Stimulated activated CD8-positive, alpha-beta memory T cell treated with anti-CD3 and anti-CD28 coated beads, Interleukin-12 subunit alpha, Interleukin-12 subunit beta, amount 100 ng/mL, for 4 hours (primary cell): ENCODE data around the gene NANOGP8.
"Not testable (repeated sequence)": the region's sequence is repeated elsewhere in the genome, so short reads cannot be mapped to it uniquely, and the experiment has no call there.

ENCODE experiments used
- DNase-seq: peaks from one replicate; pipeline ENCODE4 v3.0.0-alpha.2; 2020; ENCODE audit warnings: low read depth

NANOGP8 gene

DNA sequence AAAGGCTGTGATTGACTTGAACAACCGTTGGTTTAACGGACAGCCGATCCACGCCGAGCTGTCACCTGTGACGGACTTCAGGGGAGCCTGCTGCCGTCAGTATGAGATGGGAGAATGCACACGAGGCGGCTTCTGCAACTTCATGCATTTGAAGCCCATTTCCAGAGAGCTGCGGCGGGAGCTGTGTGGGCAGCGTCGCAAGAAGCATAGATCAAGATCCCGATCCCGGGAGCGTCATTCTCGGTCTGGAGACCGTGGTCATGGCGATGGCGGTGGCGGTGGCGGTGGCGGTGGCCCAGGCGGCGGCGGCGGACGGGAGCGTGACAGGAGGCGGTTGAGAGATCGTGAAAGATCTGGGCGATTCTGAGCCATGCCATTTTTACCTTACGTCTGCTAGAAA lies 7.8 kb upstream of the NANOGP8 start:
- DNase-seq, result no peak

DNA sequence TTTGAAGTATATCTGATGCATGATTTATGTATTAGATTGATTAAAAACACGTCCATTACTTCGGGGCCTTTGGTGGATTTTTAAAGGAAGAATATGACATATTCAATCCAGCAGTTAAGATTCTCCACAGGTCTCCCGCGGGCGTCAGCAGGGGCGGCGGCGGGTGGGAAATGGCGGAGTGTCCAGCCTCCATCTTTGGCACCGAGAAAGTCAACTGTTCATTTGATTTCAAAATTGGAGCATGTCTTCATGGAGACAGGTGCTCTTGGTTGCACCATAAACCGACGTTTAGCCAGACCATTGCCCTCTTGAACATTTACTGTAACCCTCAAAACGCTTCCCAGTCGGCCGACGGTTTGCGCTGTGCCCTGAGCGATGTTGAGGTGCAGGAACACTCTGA lies 7.2 kb upstream of the NANOGP8 start:
- DNase-seq, result no peak

DNA sequence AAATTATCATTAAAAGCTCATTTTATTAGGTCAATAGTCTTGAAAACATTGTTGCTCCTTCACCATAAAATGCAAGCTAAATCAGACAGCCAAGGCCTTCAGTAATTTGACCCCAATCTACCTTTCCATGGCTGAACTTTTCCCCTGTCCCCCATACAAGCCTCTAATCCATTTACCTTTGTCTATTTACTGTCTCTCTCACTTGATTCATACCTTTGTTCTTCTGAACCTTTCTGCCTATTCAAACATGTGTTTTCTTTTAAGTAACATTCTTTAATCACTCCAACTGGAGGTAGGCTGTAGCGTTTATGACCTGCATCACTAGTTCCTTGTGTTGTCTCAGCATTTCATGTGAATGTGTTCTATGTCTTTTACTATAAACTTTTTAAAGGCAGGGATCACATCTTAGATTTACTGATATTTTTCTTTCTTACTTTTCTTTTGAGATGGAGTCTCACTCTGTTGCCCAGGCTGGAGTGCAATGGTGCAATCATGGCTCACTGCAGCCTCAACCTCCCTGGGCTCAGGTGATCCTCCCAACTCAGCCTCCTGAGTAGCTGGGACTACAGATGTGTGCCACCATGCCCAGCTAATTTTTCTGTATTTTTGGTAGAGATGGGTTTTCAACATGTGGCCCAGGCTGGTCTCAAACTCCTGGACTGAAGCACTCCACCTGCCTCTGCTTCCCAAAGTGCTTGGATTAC lies 5.2 kb upstream of the NANOGP8 start:
- no peak for DNase-seq

DNA sequence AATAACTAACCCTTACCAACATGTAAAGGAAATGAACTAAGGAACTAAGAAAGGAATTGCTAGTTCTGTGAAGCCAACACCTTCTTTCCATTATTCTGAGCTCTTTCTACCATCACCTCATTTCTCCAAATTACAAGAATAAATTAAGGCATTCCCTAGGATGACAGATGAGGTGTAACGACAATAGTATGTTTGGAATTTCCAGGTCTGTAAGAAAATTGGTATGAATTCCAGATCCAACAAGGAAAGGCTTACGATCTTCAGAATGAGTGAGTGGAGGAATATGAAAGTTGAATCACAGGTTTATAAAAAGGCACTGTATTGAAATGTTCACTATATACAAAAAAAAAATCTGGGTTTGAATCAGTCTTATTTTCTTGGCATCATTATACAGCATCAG lies 4.5 kb upstream of the NANOGP8 start:
- DNase-seq, result no peak

DNA sequence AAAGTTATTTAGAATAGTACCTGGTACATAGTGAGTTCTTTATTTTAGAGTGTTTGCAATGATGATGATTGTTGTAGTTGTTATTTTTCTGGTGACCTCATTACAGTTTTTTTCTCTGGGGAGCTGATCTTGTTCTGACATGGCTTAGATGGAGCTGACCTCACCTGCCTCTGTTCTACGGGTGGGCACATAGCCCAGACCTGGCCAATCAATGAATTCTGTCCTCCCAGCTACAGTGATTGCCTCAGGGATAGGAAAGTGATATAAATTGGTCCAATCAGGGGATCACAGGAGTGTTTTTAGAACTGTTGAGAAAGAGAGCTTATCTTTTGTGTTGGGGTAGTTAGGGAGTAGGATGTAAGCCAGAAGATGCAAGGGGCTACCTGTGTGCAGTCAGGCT lies 3.2 kb upstream of the NANOGP8 start:
- DNase-seq, result no peak

DNA sequence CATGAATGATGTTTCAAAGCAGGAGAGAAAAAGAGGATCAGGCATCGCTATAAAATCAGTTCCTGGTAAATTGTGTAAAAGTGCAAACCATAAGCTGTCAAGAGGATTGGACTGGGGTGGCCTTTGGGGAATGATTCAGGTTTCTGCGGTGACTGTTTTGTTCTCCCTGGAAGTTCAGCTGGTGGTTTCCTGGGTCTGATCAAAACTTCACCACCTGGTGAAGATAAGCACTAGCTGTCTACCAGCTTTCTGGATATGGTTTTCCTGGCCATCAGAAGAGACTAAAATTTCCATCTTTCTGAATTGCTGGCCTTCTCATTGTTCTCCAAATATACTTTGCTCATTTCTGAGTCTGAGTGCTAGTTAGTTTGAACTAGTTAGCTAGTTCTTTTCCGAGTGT lies 2.7 kb upstream of the NANOGP8 start:
- no peak for DNase-seq

DNA sequence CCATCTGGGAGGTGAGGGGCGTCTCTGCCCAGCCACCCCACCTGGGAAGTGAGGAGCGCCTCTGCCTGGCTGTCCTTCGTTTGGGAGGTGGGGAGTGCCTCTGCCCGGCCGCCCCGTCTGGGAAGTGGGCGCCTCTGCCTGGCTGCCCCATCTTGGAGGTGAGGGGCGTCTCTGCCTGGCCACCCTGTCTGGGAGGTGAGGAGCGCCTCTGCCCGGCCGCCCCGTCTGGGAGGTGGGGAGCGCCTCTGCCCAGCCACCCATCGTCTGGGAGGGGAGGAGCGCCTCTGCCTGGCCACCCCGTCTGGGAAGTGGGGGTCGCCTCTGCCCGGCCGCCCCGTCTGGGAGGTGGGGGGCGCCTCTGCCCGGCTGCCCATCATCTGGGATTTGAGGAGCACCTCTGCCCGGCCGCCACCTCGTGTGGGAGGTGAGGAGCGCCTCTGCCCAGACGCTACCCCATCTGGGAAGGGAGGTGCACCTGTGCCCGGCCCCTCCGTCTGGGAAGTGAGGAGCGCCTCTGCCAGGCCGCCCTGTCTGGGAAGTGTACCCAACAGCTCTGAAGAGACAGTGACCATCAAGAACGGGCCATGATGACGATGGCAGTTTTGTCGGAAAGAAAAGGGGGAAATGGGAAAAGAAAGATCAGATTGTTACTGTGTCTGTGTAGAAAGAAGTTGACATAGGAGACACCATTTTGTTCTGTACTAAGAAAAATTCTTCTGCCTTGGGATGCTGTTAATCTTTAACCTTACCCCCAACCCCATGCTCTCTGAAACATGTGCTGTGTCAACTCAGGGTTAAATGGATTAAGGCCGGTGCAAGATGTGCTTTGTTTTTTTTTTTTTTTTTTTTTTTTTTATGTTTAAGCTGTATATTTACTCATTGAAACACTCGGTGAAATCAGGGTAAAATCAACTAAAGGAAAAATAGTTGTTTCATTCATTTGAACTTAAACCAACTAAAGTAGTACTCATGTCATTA lies 2.4 kb downstream of the NANOGP8 start:
- not testable (repeated sequence) for DNase-seq

DNA sequence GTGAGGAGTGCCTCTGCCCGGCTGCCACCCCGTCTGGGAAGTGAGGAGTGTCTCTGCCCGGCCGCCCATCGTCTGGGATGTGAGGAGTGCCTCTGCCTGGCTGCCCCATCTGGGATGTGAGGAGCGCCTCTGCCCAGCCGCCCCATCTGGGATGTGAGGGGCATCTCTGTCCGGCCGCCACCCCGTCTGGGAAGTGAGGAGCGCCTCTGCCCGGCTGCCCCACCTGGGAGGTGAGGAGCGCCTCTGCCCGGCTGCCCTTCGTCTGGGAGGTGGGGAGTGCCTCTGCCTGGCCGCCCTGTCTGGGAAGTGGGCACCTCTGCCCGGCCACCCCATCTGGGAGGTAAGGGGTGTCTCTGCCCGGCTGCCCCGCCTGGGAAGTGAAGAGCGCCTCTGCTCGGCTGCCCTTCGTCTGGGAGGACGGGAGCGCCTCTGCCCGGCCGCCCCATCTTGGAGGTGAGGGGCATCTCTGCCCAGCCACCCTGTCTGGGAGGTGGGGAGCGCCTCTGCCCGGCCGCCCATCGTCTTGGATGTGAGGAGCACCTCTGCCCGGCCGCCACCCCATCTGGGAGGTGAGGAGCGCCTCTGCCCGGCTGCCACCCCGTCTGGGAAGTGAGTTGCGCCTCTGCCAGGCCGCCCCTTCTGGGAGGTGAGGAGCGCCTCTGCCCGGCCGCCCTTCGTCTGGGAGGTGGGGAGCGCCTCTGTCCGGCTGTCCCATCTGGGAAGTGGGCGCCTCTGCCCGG lies 3.3 kb downstream of the NANOGP8 start:
- DNase-seq, result not testable (repeated sequence)

DNA sequence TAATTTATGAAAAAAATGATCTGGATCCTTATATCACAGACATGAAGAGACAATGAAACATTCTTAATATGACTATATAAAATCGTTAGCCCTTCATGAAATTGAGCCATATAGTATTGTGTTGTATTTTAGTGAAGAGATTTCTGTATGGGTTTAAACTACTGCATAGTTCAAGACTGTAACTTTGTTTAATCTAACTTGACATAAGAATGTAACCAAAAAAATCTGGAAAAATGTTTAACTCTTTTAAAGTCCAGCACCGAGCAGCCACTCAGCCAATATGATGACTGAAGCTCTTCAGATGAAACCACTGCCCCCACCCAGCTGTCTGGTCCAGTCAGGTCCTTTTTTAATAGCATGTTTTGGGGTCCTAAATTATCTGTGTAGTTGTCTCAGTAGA lies 4.9 kb downstream of the NANOGP8 start:
- no peak for DNase-seq

DNA sequence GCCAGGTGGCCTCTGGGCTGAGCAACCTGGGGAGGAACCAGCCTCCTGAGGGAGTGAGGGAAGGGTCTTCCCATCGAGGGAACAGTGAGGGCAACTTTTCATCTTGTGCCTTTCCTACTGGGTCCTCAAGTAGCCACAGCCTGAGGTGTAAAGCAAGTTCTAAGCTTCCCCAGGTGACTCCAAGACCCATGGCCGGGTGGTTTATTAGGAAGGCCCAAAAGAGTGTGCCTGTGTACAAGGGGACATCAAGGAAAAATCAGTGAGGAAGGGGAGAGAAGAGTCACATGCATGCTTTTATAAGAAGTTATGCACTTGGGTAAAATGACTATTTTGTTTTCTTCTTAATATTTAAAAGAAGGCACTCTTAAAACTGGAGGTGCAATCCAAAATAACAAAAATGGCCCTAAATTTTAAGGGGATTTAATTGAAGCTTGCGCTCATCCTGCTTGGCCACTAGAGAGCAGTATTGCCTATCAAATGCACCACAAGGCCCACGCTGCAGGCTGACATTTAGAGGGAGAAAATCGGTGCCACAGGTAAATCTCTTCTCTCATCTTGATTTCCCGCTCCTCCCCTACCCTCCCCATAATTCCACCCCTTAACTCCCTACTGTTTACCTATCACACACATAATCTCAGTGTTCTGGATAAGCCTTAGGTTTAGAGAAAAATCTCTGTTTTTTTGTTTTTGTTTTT lies 6.7 kb downstream of the NANOGP8 start:
- no peak for DNase-seq

DNA sequence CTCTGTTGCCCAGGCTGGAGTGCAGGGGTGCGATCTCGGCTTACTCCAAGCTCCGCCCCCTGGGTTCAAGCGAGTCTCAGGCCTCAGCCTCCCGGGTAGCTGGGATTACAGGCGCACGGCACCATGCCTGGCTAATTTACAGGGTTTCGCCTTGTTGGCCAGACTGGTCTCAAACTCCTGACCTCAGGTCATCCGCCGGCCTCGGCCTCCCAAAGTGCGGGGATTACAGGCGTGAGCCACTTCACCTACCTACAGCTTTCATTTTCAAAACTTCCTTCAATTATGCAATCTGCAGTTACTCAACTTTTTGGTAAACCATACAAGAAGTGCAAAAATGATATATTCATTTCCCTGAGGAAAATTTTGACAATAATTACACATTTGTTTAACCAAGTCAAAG lies 14.0 kb downstream of the NANOGP8 start:
- no peak for DNase-seq

DNA sequence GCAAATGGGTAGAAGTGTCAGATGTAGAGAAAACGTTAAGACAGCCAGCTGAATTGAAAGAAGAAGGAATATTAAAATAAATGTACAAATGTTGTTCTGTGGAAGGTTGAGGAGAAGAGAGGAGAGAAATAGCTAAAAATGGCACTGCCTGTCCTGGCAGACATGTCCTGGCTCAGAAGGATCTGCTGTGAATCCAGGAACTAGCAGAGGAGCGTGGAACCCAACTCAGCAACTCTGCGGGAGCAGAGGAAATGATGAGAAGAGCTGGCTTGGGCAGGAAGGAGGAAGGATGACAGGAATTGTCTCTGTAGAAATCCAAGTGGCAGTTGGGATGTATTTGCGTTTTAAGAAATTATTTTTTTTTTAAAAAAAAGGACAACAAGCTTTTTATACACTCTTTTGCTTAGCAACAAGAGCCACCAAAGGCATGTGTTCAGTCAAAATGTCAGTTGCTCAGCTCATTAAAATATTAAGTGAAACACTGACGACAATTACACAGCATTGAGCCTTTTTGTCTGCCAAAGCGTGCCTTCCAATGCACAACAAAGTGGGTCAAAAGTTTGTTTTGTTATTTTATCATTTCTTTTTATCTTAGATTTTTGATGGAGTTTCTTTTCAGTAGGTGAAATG lies 16.1 kb downstream of the NANOGP8 start:
- DNase-seq, result no peak

DNA sequence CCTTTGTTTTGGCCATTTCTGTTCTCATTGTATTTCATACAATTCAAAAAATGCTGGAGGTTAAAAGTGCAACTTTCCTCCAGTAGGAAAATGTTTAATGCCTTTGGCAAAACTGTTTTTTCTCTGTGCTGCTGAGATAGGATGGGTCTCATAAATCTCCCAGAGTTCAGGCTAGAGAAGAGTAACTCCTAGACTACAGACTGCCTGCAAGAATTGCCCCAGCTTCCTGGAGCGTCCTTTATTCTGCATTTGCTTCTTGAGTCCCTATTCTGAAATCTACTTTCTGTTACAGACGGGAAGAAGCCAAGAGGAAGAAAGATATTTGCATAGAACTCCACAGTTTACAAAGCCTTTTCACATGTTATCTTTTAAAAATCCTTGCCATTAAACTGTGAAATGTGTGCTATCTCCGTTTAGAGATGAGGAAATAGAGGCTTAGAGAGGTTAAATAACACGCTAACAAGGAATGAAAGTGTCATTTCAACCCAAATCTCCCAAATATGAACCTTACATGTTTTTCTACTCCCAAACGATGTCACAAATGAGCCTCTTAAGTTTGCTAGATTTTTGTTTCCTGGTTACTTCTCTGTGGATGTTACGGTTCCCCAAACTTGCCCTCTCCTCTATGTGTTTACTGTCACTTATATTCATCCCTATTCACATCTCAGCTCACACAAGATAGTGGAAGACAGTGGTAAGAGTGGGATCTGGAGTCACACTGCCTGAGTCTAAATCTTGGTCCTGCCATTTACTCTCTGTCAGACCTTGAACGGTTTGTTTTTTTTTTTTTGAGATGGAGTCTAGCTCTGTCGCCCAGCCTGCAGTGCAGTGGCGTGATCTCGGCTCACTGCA lies 17.4 kb downstream of the NANOGP8 start:
- DNase-seq, result no peak

DNA sequence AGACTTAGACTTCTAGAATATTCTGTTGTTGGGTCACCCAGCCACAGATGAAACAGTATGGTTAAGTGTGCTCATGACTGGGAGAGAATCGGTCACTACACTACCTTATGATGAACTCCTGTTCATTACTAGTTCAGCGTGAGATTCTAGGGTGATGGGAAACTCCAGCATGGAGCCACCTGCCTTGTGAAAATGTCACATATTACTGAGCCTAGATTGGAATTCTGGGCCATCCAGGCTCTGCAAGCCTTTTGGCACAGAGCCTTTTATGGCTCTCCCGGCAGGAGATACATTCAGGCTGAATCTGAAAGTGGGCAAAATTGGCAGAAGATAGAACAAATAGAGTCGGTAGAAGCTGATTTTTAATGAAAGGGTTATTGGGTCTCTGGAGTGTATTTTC lies 19.0 kb downstream of the NANOGP8 start:
- no peak for DNase-seq

DNA sequence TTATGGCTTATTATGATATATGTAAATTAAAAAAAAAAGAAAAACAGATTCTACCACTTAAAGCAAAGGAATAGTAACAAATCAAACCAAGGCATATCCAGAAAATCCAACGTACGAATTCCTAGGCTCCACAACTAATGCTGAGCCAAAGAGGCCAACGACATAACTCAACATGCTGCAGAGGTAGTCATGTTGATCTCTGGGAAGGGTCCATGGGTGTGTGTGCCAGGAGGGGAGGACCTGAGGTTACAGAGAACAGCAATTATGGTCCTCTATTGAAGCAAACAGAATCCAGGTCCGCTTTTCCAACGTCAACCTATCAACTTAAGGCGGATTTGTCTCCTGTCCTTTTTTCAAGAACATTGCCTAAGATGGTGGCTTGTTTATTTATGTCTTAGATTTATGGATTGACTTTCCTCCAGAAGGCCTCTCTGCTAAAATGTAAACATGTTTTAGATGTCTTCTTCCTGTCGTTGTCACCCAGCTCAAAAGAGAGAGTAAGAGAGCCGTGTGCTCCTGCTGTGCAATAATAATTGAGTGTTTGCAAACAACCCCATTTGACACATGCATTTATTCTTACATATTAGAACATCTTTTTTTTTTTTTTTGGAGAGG lies 20.4 kb downstream of the NANOGP8 start:
- no peak for DNase-seq

DNA sequence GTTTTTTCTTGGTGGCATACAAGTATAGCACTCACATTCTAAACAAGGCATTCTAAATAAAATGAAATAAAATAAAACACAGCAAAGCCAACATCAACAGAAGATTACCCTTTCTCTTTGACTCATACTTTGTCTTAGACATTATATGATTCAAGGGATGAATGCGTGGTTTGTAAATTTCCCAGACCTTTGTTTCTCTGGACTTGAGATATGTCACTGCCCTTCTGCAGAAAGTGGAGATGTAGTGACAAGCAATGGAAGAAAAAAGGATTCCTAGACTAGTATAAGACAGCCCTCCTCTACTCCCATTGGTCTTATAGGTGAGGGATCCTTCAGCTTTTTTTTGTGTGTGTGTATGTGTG lies 22.4 kb downstream of the NANOGP8 start:
- no peak for DNase-seq

DNA sequence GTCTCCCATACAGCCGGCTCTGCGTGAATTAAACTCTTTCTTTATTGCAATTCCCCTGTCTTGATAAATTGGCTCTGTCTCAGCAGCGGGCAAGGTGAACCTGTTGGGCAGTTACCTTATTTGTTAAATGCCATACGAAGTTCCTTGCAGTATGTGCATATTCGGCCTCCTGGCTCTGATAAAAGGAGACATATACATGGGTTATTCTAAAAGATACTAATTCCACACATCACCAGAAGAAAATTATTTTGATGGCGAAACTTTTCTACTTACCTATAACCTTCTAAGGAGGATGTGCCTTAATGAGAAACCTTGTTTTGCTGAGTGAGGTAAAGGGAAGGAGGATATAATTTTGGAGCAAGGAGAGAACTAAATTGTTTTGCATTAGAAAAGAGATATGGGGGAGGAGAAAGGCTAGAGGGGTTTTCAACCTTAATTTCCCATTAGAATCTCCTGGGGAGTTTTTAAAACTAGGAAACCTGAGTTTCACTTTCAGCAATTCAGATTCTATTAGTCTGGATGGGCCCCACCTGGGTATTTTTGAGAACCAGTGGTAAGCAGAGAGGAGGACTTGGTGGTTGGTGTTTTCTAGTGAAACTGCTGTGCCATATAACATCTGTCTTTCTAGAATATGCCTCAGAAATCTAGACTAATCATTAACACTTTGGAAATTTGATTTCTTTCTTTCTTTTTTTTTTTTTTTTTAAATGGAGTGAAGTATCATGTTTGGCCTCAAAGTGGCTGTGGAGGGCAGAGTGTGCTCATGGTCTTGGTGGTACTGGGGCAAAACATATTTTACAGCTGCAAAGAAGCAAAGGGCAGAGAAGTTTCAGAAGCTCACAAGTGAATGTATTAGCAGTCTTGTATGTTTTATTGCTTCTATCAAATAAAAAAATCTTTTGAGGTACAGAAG lies 23.0 kb downstream of the NANOGP8 start:
- DNase-seq, result no peak

DNA sequence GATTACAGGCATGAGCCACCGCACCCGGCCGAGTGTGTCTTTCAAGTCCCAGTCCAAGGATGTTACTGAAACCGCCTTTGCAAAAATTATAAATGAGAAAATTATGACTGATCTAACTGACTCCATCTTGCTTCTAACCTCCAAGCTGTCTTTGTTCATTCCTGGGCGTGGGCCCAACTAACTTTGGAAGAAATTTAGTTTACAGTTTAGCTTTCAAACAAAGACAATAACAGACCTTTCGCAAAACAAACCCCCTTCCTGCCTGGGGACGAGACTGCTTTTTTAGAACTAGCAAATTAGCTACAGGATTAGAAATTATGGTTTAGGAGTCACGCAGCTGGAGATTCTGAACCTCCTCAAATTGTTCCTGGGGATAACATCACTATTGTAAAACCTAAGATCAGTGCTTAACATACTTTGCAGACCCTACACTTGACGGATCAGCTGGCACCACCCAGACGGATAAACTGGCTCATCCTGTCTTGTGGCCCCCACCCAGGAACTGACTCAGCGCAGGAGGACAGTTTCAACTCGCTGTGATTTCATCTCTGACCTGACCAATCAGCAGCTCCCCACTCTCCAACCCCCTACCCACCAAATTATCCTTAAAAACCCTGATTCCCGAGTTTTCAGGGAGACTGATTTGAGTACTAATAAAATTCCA lies 23.8 kb downstream of the NANOGP8 start:
- DNase-seq, result no peak

DNA sequence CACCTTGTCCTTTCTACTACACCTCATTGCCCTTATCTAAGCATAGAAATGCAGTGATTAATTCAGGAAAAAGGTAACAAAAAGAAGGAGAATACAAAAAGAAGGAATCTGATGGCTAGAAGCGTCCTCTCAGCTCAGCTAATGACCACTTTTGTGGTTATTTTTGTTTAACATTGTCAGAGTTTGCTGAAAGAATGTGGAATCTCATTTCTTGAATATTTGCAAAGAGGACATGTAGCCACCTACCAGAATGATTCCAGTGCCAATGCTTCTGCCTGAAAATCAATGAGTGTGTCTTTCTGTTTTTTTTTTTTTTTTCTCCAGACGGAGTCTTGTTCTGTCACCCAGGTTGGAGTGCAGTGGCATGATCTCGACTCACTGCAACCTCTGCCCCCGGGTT lies 24.5 kb downstream of the NANOGP8 start:
- no peak for DNase-seq
